Progenitor cell of endocrine pancreas (in vitro differentiated cells): ENCODE measurements around the gene AP2A2. TPM values are rescaled to one million over a fixed set of nuclear protein-coding genes. Genes with fewer than 3 reads are reported as not detected.

Source experiments
- DNase-seq: peaks from one replicate; pipeline ENCODE4 v3.0.0; 2021; ENCODE audit warnings: low spot score; ENCODE audit not compliant: unreplicated experiment
- H3K27ac Mint-ChIP-seq: 2 replicates; pipeline ENCODE4 v1.8.0; 2021; ENCODE audit warnings: mild to moderate bottlenecking, moderate library complexity, mixed read lengths
- H3K27me3 Mint-ChIP-seq: 2 replicates; pipeline ENCODE4 v1.8.0; 2021; ENCODE audit warnings: mixed read lengths
- H3K36me3 Mint-ChIP-seq: 2 replicates; pipeline ENCODE4 v1.8.0; 2022; ENCODE audit warnings: mixed read lengths; ENCODE audit not compliant: insufficient read depth
- H3K4me1 Mint-ChIP-seq: 2 replicates; pipeline ENCODE4 v1.8.0; 2021; ENCODE audit warnings: low read depth, mixed read lengths
- H3K4me3 Mint-ChIP-seq: 2 replicates; pipeline ENCODE4 v1.8.0; 2021; ENCODE audit warnings: low read depth, mild to moderate bottlenecking, moderate library complexity, mixed read lengths
- H3K9me3 Mint-ChIP-seq: 2 replicates; pipeline ENCODE4 v1.8.0; 2021; ENCODE audit warnings: low read depth, mixed read lengths
- CTCF ChIP-seq: fragments of 200-600 bp; sonication (generic); IDR thresholded peaks from one replicate; pipeline ENCODE4 v1.5.0; 2021; ENCODE audit warnings: antibody characterized with exemption, mild to moderate bottlenecking; ENCODE audit not compliant: unreplicated experiment
- total RNA-seq: library from RNA; stranded (reverse); gene quantifications from 2 replicates; pipeline ENCODE4 v1.2.1, GENCODE V29; 2021

The AP2A2 gene
- total RNA-seq, 1 donor from 2014 or later: 88.8 TPM

- Mint-ChIP-seq H3K4me3 (peak overlapping the region; percentile 54), H3K9me3 (no peaks in the 10 kb centered on the region), H3K4me1 (peaks cover 16% of the 10 kb centered on the region), H3K27me3 (no peaks in the 10 kb centered on the region), H3K36me3 (no peaks in the 10 kb centered on the region), H3K27ac (no peak overlapping the region)
- DNase-seq: no peak
- no peak for TF ChIP-seq CTCF
These were observed 1.1 kb upstream of the AP2A2 start for GRCh38 chr11:924406-925157.

- DNase-seq: no peak
- Mint-ChIP-seq H3K4me1 (peaks cover 16% of the 10 kb centered on the region), H3K9me3 (no peaks in the 10 kb centered on the region)
These were observed 543 bp upstream of the AP2A2 start for GRCh38 chr11:925158-925495.

GRCh38 chr11:926341-926916 lies 759 bp downstream of the AP2A2 start:
- no peak for DNase-seq
- Mint-ChIP-seq H3K27ac (peak overlapping the region; percentile 85), H3K9me3 (no peaks in the 10 kb centered on the region), H3K27me3 (no peaks in the 10 kb centered on the region), H3K4me1 (peaks cover 21% of the 10 kb centered on the region), H3K4me3 (peak overlapping the region; percentile 79), H3K36me3 (no peaks in the 10 kb centered on the region)
- TF ChIP-seq CTCF: no peak

More at GRCh38 chr11:925158-925495, 543 bp upstream of the AP2A2 start:
- H3K27me3 Mint-ChIP-seq: no peaks in the 10 kb centered on the region
- no peak overlapping the region for H3K4me3 Mint-ChIP-seq
- no peaks in the 10 kb centered on the region for H3K36me3 Mint-ChIP-seq
- TF ChIP-seq CTCF: no peak
- H3K27ac Mint-ChIP-seq: no peak overlapping the region

GRCh38 chr11:927871-928270 lies 2.2 kb downstream of the AP2A2 start:
- Mint-ChIP-seq H3K4me1 (peaks cover 24% of the 10 kb centered on the region), H3K9me3 (no peaks in the 10 kb centered on the region), H3K36me3 (no peaks in the 10 kb centered on the region), H3K4me3 (peak overlapping the region; percentile 37), H3K27ac (no peak overlapping the region), H3K27me3 (no peaks in the 10 kb centered on the region)
- DNase-seq: no peak
- TF ChIP-seq CTCF: no peak

GRCh38 chr11:928786-929185 lies 3.1 kb downstream of the AP2A2 start:
- Mint-ChIP-seq H3K4me3 (peak overlapping the region; percentile 56), H3K27ac (no peak overlapping the region), H3K27me3 (no peaks in the 10 kb centered on the region), H3K36me3 (no peaks in the 10 kb centered on the region), H3K9me3 (no peaks in the 10 kb centered on the region), H3K4me1 (peaks cover 25% of the 10 kb centered on the region)
- TF ChIP-seq CTCF: no peak
- no peak for DNase-seq
